ENCODE measurements around the gene WBP11. TPM values are rescaled to one million over a fixed set of nuclear protein-coding genes. Genes with fewer than 3 reads are reported as not detected.
"Not testable (repeated sequence)": the region's sequence is repeated elsewhere in the genome, so short reads cannot be mapped to it uniquely, and the experiment has no call there.

The WBP11 gene
- total RNA-seq, 1 donor: 19.5 TPM

DNA sequence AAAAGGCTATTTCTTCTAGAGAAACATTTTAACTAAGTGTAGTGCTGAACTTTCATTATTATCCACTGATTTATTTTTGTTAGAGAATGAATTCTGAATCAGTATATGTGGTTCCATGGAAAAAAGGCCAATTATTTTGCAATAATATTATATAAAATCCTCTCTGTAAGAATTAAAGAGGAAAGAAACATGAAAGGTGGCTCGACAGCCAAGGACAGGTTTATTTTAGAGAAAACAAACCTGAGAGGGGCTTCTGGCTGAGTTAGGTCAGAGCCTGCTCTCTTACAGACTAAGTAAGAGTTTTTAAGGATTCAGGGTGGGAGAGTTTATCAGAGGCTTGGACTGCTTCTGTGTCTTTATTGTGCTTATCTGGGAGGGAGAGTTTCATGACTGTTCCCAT is 60.2 kb downstream of the WBP11 start:
- no peaks in the 10 kb centered on the region for H3K36me3 ChIP-seq (ENCODE audit: insufficient read depth, low read length)
- H3K4me2 ChIP-seq (ENCODE audit: insufficient read depth, low read length): no peak overlapping the region
- no peaks in the 10 kb centered on the region for H3K9me3 ChIP-seq (ENCODE audit: low read depth, low read length)
- TF ChIP-seq, protein P1, sequence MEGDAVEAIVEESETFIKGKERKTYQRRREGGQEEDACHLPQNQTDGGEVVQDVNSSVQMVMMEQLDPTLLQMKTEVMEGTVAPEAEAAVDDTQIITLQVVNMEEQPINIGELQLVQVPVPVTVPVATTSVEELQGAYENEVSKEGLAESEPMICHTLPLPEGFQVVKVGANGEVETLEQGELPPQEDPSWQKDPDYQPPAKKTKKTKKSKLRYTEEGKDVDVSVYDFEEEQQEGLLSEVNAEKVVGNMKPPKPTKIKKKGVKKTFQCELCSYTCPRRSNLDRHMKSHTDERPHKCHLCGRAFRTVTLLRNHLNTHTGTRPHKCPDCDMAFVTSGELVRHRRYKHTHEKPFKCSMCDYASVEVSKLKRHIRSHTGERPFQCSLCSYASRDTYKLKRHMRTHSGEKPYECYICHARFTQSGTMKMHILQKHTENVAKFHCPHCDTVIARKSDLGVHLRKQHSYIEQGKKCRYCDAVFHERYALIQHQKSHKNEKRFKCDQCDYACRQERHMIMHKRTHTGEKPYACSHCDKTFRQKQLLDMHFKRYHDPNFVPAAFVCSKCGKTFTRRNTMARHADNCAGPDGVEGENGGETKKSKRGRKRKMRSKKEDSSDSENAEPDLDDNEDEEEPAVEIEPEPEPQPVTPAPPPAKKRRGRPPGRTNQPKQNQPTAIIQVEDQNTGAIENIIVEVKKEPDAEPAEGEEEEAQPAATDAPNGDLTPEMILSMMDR (IDR thresholded peaks at IDR 0.05; ENCODE audit: extremely low read depth, low read depth, low read length): no peak
- H3K4me3 ChIP-seq (ENCODE audit: insufficient read depth, low read length): no peak overlapping the region
- no peak overlapping the region for H3K27ac ChIP-seq (ENCODE audit: low read depth, low read length)
- DNase-seq (ENCODE audit: insufficient read length, low spot score, missing footprints): no peak
- no peaks in the 10 kb centered on the region for H3K79me2 ChIP-seq (ENCODE audit: insufficient read depth, low read length)
- no peaks in the 10 kb centered on the region for H3K27me3 ChIP-seq (ENCODE audit: insufficient read depth, low read length)
- H4K20me1 ChIP-seq (ENCODE audit: insufficient read depth, low read length): no peaks in the 10 kb centered on the region
- no peak overlapping the region for H2AFZ ChIP-seq (ENCODE audit: low read length)
- H3K4me1 ChIP-seq (ENCODE audit: insufficient read depth, low read length): no peaks in the 10 kb centered on the region

DNA sequence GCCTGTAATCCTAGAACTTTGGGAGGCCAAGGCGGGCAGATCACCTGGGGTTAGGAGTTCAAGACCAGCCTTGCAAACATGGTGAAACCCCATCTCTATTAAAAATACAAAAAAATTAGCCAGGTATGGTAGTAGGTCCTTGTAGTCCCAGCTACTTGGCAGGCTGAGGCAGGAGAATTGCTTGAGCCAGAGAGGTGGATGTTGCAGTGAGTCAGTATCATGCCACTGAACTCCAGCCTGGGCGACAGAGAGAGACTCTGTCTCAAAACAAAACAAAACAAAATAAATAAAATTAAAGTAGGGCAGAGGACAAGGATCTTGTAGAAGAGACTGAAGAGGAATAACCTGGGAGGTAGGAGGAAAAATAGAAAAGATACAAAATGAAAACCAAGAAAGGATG is 61.3 kb downstream of the WBP11 start:
- Histone ChIP-seq H3K9me3 (ENCODE audit: low read depth, low read length) (no peaks in the 10 kb centered on the region), H4K20me1 (ENCODE audit: insufficient read depth, low read length) (no peaks in the 10 kb centered on the region), H3K27ac (ENCODE audit: low read depth, low read length) (no peak overlapping the region), H3K36me3 (ENCODE audit: insufficient read depth, low read length) (no peaks in the 10 kb centered on the region), H3K79me2 (ENCODE audit: insufficient read depth, low read length) (no peaks in the 10 kb centered on the region), H3K27me3 (ENCODE audit: insufficient read depth, low read length) (no peaks in the 10 kb centered on the region), H3K4me1 (ENCODE audit: insufficient read depth, low read length) (no peaks in the 10 kb centered on the region), H2AFZ (ENCODE audit: low read length) (no peak overlapping the region), H3K4me2 (ENCODE audit: insufficient read depth, low read length) (no peak overlapping the region), H3K4me3 (ENCODE audit: insufficient read depth, low read length) (no peak overlapping the region)
- DNase-seq (ENCODE audit: insufficient read length, low spot score, missing footprints): no peak
- TF ChIP-seq, protein P1 (IDR thresholded peaks at IDR 0.05; ENCODE audit: extremely low read depth, low read depth, low read length): no peak

DNA sequence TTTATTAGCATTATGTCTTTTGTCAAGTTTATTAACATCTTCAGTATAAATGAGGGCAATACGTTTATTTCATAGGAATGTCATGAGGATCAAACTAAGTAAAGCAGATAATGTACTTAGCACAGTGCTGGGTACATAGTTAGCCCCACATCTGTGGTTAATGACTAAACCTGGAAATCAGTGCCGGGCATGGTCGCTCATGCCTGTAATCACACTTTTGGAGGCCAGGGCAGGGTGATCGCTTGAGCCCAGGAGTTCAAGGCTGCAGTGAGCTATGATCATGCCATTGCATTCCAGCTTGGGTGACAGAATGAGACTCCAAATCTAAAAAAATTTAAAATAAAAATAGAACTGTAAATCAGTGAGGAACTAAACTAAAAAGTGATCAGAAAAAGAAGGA is 62.1 kb downstream of the WBP11 start:
- Histone ChIP-seq H3K79me2 (ENCODE audit: insufficient read depth, low read length) (no peaks in the 10 kb centered on the region), H3K36me3 (ENCODE audit: insufficient read depth, low read length) (no peaks in the 10 kb centered on the region), H4K20me1 (ENCODE audit: insufficient read depth, low read length) (no peaks in the 10 kb centered on the region), H3K27ac (ENCODE audit: low read depth, low read length) (no peak overlapping the region), H3K4me2 (ENCODE audit: insufficient read depth, low read length) (no peak overlapping the region), H3K4me1 (ENCODE audit: insufficient read depth, low read length) (no peaks in the 10 kb centered on the region), H3K4me3 (ENCODE audit: insufficient read depth, low read length) (no peak overlapping the region), H2AFZ (ENCODE audit: low read length) (no peak overlapping the region), H3K9me3 (ENCODE audit: low read depth, low read length) (no peaks in the 10 kb centered on the region), H3K27me3 (ENCODE audit: insufficient read depth, low read length) (no peaks in the 10 kb centered on the region)
- DNase-seq (ENCODE audit: insufficient read length, low spot score, missing footprints): no peak
- TF ChIP-seq, protein P1 (IDR thresholded peaks at IDR 0.05; ENCODE audit: extremely low read depth, low read depth, low read length): no peak

DNA sequence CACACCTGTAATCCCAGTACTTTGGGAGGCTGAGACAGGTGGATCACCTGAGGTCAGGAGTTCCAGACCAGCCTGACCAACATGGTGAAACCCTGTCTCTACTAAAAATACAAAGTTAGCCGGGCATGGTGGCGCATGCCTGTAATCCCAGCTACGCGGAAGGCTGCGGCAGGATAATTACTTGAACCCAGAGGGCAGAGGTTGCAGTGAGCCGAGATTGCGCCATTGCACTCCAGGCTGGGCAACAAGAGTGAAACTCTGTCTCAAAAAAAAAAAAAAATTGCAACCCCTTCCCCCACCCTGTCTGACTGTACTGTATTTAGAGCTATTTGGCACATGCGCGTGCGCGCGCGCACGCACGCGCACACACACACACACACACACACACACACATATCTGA is 66.8 kb downstream of the WBP11 start:
- not testable (repeated sequence) for DNase-seq (ENCODE audit: insufficient read length, low spot score, missing footprints); H3K4me1 ChIP-seq (ENCODE audit: insufficient read depth, low read length); H2AFZ ChIP-seq (ENCODE audit: low read length); H3K4me2 ChIP-seq (ENCODE audit: insufficient read depth, low read length); H3K27me3 ChIP-seq (ENCODE audit: insufficient read depth, low read length); H4K20me1 ChIP-seq (ENCODE audit: insufficient read depth, low read length); H3K79me2 ChIP-seq (ENCODE audit: insufficient read depth, low read length); H3K36me3 ChIP-seq (ENCODE audit: insufficient read depth, low read length); H3K4me3 ChIP-seq (ENCODE audit: insufficient read depth, low read length); H3K27ac ChIP-seq (ENCODE audit: low read depth, low read length); H3K9me3 ChIP-seq (ENCODE audit: low read depth, low read length)

Other genes with a start within 250 kb of the WBP11 start
- 2.9 and 4.7 TPM in 2 replicates for gene PLBD1, start 235.6 kb downstream of the WBP11 start, total RNA-seq
- not detected in 2 replicates for gene GUCY2C, start 106.9 kb downstream of the WBP11 start, total RNA-seq
- 0.59 and 0.72 TPM in 2 replicates for gene C12orf60, start 192 bp upstream of the WBP11 start, total RNA-seq
- gene SMCO3, start 10.7 kb upstream of the WBP11 start, total RNA-seq: under 0.01 TPM in 1 of 2 replicates, not detected in the other
- not detected in 2 replicates for gene ART4, start 40.0 kb upstream of the WBP11 start, total RNA-seq
- 8.0 and 16.8 TPM in 2 replicates for gene MGP, start 82.4 kb upstream of the WBP11 start, total RNA-seq
- not detected in 2 replicates for gene ERP27, start 135.1 kb upstream of the WBP11 start, total RNA-seq
- 1.5 and 7.2 TPM in 2 replicates for gene ARHGDIB, start 158.1 kb upstream of the WBP11 start, total RNA-seq
- not detected in 2 replicates for gene PDE6H, start 169.6 kb upstream of the WBP11 start, total RNA-seq

All from osteoblast (primary cell).